ENCODE results near the gene DDX1.

DNA sequence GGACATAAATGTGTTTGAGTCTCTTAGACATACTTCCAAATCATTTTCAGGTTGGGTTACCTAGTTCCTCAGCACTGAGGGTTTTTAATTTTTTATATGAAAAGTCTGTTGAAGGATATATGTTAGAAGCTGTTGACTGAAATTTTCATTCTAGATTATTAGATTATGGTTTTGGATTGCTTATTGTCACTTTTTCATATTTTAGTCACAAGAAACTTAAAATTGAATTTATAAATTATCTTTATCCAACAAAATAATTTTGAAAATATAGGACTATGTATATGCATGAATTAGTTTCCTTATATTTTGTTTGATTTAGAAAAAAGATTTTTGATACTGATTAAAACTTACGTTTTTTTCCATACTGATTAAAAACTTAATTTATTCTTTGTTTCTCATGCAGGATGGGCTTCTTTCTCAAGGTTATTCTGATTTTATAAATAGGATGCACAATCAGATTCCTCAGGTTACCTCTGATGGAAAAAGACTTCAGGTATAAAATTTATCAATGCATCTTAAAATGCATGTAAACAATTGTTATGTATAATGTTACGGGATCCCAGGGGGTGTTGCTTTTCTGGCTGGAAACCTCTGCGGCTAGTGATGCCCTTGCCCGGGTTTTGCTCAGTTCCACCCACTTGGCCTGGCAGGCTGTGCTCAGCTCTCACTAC is 26.2 kb downstream of the DDX1 start:
- TF ChIP-seq, protein P1, sequence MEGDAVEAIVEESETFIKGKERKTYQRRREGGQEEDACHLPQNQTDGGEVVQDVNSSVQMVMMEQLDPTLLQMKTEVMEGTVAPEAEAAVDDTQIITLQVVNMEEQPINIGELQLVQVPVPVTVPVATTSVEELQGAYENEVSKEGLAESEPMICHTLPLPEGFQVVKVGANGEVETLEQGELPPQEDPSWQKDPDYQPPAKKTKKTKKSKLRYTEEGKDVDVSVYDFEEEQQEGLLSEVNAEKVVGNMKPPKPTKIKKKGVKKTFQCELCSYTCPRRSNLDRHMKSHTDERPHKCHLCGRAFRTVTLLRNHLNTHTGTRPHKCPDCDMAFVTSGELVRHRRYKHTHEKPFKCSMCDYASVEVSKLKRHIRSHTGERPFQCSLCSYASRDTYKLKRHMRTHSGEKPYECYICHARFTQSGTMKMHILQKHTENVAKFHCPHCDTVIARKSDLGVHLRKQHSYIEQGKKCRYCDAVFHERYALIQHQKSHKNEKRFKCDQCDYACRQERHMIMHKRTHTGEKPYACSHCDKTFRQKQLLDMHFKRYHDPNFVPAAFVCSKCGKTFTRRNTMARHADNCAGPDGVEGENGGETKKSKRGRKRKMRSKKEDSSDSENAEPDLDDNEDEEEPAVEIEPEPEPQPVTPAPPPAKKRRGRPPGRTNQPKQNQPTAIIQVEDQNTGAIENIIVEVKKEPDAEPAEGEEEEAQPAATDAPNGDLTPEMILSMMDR (conservative IDR thresholded peaks at IDR 0.05; ENCODE audit: low read length) = no peak
- TF ChIP-seq EZH2phosphoT487 (IDR thresholded peaks at IDR 0.05; ENCODE audit: borderline replicate concordance) = no peak

Data from Loucy (cell line).